PC-9 (cell line): ENCODE data around the gene MGAT1.

Experiments
- EZH2 ChIP-seq: fragments of 200-600 bp; sonication (generic); IDR thresholded peaks from 2 replicates; pipeline ENCODE4 v1.8.0; 2017; ENCODE audit warnings: antibody characterized with exemption, low read depth
- TF ChIP-seq, protein P1 (sequence below): fragments of 200-600 bp; sonication (generic); conservative IDR thresholded peaks from 2 replicates; pipeline ENCODE4 v1.6.1; 2017; ENCODE audit warnings: mixed run types, antibody characterized with exemption, mild to moderate bottlenecking, moderate library complexity

DNA sequence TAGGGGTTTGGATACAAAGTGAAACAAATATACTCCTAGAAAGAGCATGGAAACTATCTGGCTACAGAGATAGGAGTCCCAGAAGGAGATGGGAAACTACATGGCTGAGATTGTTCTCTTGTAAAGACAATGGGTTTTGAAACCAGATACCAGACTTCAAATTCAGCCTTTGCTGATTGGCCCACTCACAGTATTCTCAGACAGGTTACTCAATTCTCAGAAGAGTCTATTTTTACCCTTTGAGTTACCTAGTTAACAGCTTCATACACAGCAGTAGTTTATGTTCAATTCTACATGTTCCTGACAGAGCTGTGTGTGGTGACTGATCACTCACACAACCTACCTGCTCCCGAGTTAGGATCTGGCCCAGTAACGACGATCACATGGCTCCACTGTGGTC is 44.4 kb upstream of the MGAT1 start:
- TF ChIP-seq EZH2: no peak
- TF ChIP-seq, protein P1, sequence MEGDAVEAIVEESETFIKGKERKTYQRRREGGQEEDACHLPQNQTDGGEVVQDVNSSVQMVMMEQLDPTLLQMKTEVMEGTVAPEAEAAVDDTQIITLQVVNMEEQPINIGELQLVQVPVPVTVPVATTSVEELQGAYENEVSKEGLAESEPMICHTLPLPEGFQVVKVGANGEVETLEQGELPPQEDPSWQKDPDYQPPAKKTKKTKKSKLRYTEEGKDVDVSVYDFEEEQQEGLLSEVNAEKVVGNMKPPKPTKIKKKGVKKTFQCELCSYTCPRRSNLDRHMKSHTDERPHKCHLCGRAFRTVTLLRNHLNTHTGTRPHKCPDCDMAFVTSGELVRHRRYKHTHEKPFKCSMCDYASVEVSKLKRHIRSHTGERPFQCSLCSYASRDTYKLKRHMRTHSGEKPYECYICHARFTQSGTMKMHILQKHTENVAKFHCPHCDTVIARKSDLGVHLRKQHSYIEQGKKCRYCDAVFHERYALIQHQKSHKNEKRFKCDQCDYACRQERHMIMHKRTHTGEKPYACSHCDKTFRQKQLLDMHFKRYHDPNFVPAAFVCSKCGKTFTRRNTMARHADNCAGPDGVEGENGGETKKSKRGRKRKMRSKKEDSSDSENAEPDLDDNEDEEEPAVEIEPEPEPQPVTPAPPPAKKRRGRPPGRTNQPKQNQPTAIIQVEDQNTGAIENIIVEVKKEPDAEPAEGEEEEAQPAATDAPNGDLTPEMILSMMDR: no peak
